GM20000 (cell line): ENCODE data around the gene NEURL1.

ENCODE experiments used
- DNase-seq: peaks from one replicate; pipeline ENCODE4 v3.0.0; 2012; ENCODE audit warnings: low spot score
- CTCF ChIP-seq: IDR thresholded peaks from 2 replicates; pipeline ENCODE4 v1.5.1; 2012; ENCODE audit warnings: mild to moderate bottlenecking, control low read depth; ENCODE audit errors: extremely low read depth, missing control alignments

NEURL1 gene

GRCh38 chr10:103617602-103618385, 124.3 kb downstream of the NEURL1 start:
- no peak for TF ChIP-seq CTCF
- DNase-seq, result no peak

- no peak for DNase-seq
- TF ChIP-seq CTCF, result no peak
These were observed 125.3 kb downstream of the NEURL1 start for GRCh38 chr10:103618575-103619423.

GRCh38 chr10:103619424-103620351, 126.2 kb downstream of the NEURL1 start:
- TF ChIP-seq CTCF, result no peak
- DNase-seq, result no peak

- no peak for TF ChIP-seq CTCF
- no peak for DNase-seq
These were observed 126.8 kb downstream of the NEURL1 start for GRCh38 chr10:103620352-103620740.

GRCh38 chr10:103620891-103621782, 127.6 kb downstream of the NEURL1 start:
- DNase-seq, result no peak
- no peak for TF ChIP-seq CTCF

- no peak for DNase-seq
- TF ChIP-seq CTCF, result no peak
These were observed 128.2 kb downstream of the NEURL1 start for GRCh38 chr10:103621783-103622125.
